GM21825 (cell line): ENCODE measurements around the gene GAB1.

ENCODE experiments used
- ATAC-seq: cut with Tn5 transposase; IDR thresholded peaks from one replicate; pipeline ENCODE4 v1.9.1; 2021; ENCODE audit warnings: mild to moderate bottlenecking, moderate library complexity; ENCODE audit not compliant: unreplicated experiment

GAB1 gene

DNA sequence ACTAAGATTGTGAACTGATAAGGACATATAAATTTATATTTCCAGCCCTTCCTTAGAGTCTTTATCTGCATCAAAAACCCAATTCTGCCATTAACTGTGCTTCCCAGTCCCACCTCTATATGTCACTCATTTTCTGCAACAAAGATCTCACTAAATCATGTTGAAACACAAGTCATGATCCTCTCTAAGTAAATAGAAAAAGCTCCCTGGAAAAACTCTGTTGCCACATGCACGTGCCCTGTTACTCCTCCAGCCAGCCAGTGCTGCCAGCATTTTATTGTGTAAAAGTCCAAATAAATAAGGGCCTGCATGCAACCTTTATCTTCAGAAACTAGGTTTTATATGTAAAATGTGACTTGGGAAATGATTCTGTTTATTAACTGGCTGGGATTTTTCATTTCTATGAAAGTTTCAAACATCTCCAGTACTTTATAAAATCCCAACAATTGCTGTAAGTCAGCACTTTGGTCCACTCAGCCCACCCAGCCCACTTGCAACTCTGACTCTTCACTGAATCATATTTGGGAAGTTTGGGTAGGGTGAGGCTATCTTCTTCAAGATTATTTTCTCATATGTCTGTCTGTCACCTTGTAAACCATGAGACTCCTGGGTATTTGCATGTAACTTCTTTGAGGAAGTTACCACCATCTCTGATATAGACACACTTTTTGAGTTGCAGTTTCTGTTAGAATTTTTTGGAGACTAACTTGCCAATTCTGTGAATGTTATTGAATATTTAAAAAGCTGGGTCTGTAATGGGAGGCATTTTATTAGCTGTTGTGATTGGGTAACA, 136.9 kb downstream of the GAB1 start:
- ATAC-seq, result peak; percentile 73

- ATAC-seq, result no peak
These were observed 140.8 kb downstream of the GAB1 start for GRCh38 chr4:143477487-143477886.

DNA sequence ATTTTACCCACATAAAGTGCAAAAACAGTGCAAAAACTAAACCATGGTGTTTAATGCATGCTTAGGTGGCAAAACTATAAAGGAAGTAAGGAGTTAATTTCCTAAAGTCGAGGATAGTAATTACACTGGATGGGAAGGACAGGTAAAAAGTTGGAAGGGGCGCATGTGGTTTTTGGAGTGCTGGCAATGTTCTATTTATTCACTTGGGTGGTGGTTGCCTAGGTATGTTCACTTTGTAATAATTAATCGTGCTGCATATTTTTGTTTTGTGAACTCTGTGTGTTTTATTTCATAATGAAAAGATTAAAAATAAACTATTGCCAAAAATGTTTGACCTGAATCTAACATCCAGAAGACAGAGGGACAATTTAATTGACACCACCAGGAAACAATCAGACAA, 144.7 kb downstream of the GAB1 start:
- ATAC-seq, result no peak

GRCh38 chr4:143482840-143483239, 146.2 kb downstream of the GAB1 start:
- peak; percentile 63 for ATAC-seq

GRCh38 chr4:143486314-143486713, 149.6 kb downstream of the GAB1 start:
- no peak for ATAC-seq

DNA sequence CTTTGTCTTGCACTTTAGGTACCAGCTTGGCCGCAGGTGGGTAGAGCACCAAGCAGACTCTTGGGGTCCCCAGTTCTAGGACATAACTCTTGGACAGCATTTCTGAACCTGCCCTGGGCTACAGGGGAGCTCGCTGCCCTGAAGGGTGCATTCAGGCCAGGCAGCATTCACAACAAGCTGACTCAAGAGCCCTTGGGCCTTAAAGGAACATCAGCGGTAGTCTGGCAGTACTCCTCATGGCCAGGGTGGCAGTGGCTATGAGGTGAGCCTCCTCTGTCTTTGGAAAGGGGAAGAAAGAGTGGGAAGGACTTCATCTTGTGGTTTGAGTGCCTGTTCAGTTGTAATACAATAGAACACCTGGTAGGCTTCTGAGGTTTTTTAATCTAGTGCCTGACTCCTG, 152.0 kb downstream of the GAB1 start:
- ATAC-seq, result no peak

DNA sequence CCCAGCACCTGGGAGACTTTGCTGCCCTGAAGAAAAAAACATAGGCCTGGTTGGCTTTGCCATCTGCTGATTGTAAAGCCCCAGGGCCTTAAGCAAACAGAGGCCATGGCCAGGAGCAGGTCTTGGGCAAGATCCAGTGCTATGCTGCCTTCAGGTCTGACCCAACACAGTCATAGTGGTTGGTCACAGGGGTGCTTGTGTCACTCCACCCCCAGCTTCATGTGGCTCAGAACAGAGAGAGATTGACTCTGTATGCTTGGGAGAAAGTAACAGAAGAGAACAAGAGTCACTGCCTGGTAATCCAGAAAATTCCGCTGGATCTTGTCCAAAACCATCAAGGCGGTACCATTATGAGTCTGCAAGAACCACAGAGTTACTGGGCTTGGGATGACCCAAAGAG, 152.4 kb downstream of the GAB1 start:
- ATAC-seq, result no peak

GRCh38 chr4:143498021-143498420, 161.3 kb downstream of the GAB1 start:
- no peak for ATAC-seq

GRCh38 chr4:143502231-143502630, 165.6 kb downstream of the GAB1 start:
- no peak for ATAC-seq

GRCh38 chr4:143506031-143506430, 169.4 kb downstream of the GAB1 start:
- ATAC-seq, result no peak

DNA sequence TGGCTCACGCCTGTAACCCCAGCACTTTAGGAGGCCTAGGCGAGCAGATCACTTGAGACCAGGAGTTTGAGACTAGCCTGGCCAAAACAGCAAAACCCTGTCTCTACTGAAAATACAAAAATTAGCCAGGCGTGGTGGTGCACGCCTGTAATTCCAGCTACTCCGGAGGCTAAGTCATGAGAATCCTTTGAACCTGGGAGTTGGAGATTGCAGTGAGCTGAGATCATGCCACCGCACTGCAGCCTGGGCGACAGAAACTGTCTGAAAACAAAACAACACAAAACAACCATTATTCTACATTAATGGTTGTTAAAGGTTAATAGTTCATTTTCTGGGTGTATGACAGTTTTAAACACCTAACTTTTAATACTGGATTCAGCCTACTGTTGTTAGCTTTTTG, 175.2 kb downstream of the GAB1 start:
- no peak for ATAC-seq

DNA sequence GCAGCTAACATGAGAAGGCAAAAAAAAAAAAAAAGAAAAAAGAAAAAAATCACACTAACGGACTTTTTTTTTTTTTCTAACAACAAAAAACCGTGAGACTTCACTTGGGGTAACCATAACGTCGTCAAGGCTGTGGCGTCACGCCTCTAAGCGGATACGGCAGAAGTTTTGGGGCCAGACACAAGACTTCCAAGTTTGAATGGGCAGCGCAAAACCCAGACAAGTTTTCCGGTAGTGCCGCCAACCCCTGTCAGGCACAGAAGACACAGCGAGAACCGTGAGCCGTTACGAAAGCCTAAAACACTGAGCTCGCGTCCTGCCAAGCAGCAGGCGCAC, 176.3 kb downstream of the GAB1 start:
- peak; percentile 36 for ATAC-seq

DNA sequence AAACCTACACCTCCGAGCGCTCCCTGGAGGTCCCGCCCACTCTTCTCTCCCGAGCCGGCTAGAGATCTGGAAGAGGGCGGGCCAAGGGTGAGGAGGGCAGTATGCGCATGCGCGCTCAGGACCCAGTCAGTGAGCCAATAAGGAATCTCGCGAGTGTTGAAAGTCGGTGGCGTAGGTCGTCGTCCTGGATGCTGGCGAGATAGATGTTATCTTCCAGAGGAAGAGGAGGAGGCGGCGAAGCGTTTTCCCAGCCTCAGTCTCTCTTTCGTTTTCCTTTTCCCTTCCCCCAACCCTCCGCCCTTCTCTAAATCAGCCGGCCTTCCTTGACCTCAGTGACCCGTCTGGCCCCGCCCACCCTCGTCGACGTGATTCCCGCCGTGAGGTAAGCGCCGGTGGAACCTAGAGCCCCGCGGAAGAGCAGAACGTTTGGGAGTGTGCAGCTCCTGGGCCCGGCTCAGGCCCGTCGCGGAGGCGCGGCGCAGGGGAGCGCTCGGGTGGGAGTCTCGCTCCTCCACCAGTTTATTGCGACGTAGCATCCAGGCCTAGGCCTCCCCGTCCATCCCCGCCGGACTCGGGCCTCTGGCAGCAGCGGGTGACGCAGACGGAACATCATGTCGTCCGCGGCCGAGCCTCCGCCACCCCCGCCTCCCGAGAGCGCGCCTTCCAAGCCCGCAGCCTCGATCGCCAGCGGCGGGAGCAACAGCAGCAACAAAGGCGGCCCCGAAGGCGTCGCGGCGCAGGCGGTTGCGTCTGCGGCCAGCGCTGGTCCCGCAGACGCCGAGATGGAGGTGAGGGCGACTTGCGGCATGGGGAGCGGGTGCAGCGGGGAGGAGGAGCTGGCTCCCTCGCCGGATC, 176.9 kb downstream of the GAB1 start, which contains the start of gene SMARCA5:
Gene SMARCA5, plus strand, starts transcription at position 389 of the 855 bp plus-strand sequence. Its CDS starts 223 bp downstream, at position 612.
- peak; percentile 88 for ATAC-seq

DNA sequence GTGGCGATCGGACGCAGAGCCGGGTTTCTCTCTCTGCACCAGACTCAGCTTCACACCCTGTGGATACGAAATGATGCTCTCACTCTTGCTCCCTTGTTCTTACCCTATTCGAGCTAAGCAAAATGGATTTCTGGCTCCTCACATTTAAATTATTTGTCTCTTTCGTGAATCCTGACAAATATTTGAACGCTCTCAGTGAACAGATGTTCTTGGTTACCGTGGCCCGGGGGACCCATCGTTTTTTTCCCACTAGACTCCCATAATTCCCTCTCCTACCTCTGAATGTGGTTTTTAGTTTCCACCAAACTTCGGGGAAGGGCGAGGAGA, 177.5 kb downstream of the GAB1 start:
- no peak for ATAC-seq

DNA sequence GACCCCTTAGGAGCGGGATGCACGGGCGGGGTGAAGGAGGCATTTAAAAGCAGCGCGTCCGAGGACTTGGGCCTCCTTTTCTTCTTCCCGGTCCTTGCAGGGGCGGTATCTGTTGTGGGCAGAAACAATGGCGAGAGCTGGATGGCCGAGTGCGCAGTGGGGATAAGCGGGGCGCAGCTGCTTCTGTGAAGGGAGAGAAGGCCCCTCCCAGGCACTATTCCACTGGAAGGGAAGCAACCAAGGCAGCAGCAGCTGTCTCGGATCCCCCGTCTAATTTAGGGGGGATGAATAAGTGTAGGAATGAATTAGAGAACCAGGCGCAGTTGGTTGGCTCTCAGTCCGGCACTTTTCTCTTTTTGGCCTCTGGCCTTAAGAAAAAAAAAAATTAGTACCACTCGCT, 177.8 kb downstream of the GAB1 start:
- no peak for ATAC-seq

DNA sequence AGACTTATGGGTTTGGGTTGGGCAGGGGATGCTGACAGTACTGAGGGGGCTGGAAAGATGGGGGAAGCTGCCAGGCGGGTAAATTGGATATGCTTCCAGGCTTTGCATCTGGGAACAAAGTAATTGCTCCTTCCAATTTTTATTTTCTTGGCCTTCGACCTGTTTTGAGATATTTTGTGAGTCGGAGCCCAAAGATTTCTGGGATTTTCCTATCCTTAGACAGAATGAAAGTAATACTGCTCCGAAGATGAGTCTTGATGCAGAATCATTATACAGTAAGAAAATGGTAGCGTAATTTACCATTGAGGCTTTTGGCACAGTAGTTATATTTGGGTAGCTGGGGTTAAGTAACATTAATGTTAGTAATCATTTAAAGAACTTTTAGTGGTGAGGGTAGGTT, 178.2 kb downstream of the GAB1 start:
- no peak for ATAC-seq

GRCh38 chr4:143515905-143516304, 179.2 kb downstream of the GAB1 start:
- no peak for ATAC-seq

DNA sequence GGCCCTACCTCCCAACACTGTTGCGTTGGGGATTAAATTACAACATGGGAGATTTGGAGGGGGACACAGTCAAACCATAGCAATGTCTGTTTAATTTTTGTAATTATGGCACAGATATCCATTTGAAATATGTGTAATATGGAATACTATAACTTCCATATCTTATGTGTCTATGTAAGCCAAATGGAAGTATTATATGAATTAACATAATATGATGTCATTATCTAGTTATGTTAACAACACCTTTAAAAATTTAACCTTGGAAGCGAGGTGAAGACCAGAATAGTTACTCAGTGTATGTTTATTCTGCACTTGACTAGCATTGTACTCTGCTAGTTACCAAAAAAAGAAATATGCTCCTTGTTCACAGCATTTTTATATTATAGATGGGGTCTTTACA, 181.1 kb downstream of the GAB1 start:
- no peak for ATAC-seq
